GM21737 (cell line): ENCODE measurements around the gene ZNF304.
"Not testable (repeated sequence)": the region's sequence is repeated elsewhere in the genome, so short reads cannot be mapped to it uniquely, and the experiment has no call there.

ENCODE experiments used
- ATAC-seq: cut with Tn5 transposase; IDR thresholded peaks from one replicate; pipeline ENCODE4 v1.9.1; 2021; ENCODE audit warnings: mild to moderate bottlenecking, moderate library complexity; ENCODE audit not compliant: unreplicated experiment

ZNF304 gene

DNA sequence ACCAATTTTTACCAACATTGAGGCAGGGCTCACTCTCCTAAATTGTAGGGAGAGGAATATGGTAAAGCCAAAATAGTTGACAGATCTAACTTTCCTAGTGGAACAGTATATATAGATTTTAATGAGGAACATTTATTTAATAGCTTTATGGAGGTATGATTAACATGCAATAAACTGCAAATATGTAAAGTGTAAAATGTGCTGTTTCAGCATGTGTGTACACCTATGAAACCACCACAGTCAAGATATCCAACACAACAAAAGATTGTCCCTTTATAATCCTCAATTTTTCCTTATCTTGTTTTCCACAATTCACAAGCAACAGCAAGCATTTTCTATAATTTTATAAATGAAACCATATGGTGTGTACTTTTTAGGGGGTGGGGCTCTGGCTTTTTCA lies 8.2 kb downstream of the ZNF304 start:
- no peak for ATAC-seq

DNA sequence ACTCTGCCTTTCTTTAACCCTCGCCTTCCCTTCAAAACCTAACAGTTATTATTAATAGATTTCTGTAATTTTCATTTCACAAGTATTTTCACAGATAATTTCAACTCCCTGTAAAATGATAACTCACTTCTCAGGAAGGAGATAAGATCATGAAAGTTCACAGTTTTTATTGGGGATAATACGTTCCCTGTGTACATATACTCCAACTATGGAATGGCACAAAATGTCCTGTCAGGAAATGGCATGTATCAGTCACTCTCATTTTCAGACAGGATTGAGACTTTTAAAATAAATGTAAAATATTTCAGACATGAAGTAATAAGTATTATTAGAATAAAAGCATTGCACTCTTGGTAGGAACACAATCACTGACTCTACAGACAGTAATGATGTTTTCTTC lies 11.3 kb downstream of the ZNF304 start:
- ATAC-seq, result no peak

DNA sequence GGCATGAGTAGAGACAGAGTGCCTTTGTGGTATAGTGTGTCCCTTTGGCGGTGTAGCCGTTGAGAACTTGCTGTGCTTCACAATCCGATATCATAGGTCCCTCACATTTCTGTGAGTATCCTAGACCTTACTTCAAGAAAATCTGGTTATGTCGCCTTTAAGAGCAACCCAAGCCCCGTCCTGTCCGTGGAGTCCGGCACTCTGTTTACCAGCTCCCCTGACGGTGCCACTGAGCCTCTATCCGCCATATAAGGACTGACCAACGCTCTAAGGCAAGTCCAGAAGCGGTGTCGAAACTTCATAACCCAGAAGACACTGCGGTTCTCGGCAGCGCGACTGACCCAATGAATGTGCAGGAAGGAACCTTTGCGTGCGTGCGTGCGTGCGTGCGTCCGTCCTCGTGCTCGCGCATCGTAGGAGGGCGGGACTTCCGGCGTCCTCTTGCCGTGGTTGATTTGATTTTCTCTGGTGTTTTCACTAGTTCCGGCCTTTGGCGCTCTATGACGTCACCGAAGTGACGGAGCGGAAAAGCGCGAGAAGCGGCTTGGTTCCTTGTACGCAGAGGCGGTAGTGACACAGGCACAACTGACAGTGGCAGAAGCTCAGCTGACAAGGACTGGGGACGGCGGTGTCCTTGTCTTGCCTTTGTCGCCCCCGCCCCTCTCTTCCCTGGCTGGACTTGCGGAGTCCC lies 12.1 kb downstream of the ZNF304 start, which contains the start of the genes TRAPPC2B and ZNF547:
Gene TRAPPC2B, plus strand, starts transcription at position 555 of the 691 bp plus-strand sequence. CDS start 1,283 bp downstream, outside the sequence.
Gene ZNF547, plus strand, starts transcription at position 555 of the 691 bp plus-strand sequence. CDS start 5,005 bp downstream, outside the sequence.
- ATAC-seq, result peak; percentile 89

DNA sequence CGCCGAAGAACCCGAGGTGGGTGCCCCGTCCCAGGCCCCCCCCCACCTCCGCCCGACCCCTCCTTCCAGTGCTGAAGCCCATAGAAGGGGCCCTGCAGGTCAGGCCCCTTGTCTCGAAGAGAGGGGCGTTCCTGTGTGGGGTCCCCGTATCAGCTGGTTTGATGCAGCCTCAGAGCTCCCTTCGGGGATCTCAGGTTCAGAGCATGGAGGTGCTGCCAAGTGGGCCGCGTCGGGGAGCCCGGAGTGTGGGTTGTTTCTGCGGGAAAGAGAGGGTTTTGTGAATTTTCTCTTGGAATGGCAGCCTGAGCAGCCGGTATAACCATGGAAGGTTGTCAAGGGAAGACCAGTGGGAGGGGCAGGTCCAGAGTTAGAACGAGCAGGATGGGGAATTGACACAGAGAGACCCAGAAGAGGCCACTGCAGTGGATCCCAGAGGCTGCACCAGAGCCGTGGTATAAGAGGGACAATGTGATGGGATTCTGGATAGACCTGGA lies 12.7 kb downstream of the ZNF304 start:
- no peak for ATAC-seq

DNA sequence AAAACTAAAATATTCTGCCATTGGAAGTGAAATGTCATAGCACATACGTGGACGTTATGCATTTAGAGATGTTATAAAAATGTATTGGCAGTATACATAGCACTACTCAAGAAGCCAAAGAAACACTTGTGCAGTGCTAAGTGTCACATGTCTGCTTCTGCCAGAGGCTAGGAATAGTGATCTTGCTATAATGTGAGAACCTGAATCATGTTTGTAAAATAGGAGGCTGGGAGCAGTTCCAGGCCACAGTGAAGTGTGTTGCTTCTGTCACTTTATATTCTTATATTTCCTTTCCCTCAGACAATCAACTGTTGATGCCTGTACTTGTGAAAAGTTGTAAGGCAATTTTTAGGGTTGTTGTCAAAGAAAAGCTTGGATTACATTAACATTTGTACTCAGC lies 15.7 kb downstream of the ZNF304 start:
- no peak for ATAC-seq

DNA sequence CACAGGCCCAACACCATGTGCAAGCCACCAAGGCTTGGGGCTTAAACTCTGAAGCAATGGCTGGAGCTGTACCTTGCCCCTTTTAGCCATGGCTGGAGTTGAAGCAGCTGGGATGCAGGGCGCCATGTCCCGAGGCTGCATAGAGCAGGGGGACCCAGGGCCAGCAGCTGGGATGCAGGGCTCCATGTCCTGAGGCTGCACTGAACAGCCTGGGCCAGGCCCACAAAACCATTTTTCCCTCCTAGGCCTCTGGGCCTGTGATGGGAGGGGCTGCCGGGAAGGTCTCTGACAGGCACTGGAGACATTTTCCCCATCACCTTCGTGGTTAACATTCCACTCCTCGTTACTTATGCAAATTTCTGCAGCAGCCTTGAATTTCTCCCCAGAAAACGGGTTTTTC lies 23.1 kb downstream of the ZNF304 start:
- ATAC-seq, result no peak

DNA sequence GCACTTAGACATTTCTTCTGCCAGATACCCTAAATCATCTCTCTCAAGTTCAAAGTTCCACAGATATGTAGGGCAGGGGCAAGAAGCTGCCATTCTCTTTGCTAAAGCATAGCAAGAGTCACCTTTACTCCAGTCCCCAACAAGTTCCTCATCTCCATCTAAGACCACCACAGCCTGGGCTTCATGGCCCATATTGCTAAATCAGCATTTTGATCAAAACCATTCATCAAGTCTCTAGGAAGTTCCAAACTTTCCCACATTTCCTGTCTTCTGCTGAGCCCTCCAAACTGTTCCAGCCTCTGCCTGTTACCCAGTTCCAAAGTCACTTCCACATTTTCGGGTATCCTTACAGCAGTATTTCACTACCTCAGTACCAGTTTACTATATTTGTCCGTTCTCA lies 23.6 kb downstream of the ZNF304 start:
- not testable (repeated sequence) for ATAC-seq

DNA sequence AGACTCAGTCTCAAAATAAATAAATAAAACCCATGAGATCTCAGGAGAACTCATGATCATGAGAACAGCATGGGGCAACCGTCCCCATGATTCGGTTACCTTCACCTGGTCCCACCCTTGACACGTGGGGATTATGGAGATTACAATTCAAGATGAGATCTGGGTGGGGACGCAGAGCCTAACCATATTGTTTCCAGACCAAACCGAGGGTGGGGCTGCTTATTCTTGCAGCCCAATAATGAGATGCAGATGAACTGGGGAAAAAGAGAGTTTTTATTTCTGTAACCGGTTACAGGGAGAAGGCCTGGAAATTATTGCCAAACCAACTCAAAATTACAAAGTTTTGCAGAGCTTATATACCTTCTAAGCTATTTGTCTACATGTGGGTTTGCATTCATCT lies 25.1 kb downstream of the ZNF304 start:
- ATAC-seq, result no peak

DNA sequence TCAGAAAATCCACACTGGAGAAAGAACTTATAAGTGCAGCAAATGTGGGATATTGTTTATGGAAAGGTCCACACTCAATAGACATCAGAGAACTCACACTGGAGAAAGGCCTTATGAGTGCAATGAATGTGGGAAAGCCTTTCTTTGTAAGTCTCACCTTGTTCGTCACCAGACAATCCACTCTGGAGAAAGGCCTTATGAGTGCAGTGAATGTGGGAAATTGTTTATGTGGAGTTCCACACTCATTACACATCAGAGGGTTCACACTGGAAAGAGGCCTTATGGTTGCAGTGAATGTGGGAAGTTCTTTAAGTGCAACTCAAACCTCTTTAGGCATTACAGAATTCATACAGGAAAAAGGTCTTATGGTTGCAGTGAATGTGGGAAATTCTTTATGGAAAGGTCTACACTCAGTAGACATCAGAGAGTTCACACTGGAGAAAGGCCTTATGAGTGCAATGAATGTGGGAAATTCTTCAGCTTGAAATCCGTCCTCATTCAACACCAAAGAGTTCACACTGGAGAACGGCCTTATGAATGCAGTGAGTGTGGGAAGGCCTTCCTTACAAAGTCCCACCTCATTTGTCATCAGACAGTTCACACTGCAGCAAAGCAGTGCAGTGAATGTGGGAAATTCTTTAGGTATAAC lies 26.6 kb downstream of the ZNF304 start:
- no peak for ATAC-seq

DNA sequence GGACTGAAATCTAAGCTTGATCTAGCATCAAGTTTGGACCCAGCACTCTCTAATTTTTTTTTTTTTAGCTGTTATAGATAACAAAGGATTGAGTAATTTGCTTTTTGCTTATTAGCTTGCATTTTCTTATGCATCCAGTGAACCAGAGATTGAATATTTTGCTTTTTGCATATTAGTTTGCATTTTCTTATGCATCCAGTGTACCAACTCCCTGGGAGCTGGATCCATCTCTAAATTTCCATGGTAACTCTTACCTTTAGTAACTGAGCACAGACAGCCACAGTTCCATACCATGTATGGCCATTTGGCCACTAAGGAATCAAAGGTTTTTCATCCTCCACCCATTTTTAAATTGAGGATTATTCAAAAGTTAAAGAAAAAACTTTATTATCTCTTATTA lies 29.9 kb downstream of the ZNF304 start:
- ATAC-seq, result no peak

DNA sequence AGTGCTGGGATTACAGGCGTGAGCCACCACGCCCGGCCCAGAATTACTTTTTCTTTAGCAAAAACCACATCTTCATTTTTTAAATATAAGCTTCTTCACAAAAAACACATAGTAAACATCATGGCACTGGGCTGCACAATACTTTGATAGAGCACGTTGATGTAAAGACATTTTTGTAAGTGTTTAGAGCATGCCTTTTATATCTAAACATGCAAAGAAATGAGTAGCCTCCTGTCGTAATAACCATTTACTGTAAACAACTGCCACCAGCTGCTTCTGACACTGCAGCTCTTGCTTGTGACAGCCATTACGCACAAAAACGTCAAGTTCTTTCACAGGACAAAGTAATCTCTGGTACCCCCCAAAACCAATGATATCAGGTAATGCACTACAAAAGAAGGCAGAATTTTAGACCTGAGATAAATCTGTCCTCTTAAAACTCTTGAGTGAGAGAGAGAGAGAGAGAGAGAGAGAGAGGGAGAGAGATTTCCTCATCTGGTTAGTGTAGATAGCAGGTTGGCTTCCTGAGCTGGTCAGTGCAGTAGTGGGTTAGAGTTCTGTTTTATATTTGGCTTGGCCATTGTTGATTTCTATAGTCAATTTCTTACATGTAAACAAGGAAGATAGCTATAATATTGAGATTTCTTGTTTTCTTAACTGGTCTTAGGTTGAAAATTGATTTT lies 31.9 kb downstream of the ZNF304 start:
- ATAC-seq, result no peak

DNA sequence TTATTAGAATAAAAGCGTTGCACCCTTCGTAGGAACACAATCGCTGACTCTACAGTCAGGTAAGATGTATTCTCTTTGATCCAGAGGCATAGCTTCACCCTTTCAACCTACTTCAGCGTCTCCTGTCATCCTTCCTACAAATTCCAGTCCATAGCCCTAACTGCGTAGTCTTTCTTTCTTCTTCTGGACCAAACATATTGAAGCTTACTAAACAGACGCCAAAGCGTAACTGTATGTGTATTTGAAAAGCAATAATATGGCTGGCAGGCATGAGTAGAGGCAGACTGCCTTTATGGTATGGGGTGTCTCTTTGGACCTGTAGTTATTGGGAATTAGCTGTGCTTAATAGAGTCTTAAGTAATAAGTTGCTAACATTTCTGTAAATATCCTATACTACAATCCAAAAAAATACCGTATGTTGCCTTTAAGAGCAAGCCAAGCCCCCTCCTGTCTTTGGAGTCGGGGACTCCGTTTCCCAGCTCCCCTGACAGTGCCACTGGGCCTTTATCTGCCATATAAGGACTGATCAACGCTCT lies 38.2 kb downstream of the ZNF304 start:
- ATAC-seq, result no peak

DNA sequence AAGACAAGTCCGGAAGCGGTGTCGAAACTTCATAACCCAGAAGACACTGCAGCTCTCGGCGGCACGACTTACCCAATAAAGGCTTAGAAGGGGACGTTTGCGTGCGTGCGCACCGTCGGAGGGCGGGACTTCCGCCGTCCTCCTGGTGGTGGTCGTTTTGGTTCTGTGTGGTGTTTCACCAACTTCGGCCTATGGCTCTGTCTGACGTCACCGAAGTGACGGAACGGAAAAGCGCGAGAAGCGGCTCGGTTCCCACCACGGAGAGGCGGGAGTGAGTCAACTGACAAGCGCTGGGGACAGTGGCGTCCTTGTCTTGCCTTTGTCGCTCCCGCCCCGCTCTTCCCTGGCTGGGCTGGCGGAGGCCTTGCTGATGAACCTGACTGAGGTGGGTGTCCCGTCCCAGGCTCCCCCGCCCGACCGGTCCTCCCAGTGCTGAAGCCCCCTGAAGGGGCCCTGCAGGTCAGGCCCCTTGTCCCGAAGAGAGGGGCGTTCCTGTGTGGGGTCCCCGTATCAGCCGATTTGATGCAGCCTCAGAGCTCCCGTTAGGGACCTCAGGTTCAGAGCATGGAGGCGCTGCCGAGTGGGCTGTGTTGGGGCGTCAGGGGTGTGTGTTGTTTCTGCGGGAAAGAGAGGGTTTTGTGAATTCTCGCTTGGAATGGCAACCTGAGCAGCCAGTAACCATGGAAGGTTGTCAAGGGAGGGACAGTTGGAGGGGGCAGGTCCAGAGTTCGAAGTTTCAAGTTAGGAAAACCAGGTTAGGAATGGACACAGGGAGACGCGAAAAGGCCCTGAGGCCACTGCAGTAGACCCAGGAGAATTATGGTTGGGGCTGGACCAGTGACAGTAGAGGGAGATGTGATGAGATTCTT lies 38.9 kb downstream of the ZNF304 start, which contains the start of gene ZNF548:
Gene ZNF548, plus strand, starts transcription at position 125 of the 869 bp plus-strand sequence. Its CDS starts 246 bp downstream, at position 371.
- peak; percentile 94 for ATAC-seq

DNA sequence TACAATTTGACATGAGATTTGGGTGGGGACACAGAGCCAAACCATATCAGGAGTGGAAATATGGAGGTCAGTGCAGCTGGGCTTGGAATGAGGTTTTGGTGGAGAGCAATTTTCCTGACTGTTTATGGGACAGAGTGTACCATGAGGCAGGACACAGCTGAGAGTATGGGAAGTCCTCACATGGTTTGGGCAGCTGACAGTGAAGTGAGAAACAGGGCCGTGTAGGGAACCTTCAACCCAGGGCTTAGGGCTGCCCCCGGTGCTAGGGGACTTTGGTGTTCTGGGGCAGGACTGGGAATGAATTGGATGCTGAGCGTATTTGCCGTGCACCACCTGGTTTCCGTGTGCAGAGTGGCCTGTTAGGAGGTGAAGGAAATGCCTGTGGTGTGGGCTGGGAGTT lies 44.6 kb downstream of the ZNF304 start:
- ATAC-seq, result no peak

DNA sequence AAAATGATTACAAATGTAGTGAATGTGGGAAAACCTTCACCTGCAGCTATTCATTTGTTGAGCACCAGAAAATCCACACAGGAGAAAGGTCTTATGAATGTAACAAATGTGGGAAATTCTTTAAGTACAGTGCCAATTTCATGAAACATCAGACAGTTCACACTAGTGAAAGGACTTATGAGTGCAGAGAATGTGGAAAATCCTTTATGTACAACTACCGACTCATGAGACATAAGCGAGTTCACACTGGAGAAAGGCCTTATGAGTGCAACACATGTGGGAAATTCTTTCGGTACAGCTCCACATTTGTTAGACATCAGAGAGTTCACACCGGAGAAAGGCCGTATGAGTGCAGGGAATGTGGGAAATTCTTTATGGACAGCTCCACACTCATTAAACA lies 47.8 kb downstream of the ZNF304 start:
- ATAC-seq, result no peak

DNA sequence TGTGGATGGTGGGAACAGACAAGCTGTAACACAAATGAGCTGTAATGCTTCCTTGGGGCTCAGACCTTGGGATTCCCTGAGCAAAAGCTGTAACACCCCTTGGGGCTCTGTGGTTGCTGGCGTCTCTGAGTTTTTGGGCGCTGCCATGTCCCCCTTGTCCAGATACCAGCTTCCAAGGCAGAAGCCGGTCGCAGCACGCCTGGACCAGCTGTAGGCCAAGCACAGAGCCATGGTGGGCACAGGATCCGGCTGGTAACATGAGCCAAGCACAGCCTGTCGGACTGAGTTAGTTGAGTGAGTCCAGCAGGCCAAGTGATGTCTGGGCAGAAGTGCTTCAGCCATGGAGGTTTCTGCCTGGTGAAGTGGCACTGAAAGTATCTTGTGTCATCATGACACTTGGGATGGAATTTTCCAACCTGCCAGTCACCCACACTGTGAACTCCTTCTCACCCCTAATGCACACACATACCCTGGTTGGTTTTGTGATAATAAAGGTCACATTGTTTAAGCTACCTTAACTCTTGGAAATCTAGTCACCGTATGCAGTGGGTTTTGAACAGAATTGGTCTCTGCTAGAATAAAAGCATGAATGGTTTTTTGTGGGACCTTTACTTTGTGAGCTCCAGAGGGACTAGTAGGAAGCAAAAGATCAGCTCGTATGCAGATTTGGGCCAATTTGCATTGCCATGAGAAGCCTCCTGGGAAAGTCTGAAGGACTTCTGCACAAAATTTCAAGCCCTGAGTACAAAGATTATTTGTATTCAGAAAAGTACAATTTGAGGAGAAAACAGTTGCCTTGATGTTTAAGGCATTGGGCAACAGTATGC lies 52.9 kb downstream of the ZNF304 start:
- ATAC-seq, result no peak

DNA sequence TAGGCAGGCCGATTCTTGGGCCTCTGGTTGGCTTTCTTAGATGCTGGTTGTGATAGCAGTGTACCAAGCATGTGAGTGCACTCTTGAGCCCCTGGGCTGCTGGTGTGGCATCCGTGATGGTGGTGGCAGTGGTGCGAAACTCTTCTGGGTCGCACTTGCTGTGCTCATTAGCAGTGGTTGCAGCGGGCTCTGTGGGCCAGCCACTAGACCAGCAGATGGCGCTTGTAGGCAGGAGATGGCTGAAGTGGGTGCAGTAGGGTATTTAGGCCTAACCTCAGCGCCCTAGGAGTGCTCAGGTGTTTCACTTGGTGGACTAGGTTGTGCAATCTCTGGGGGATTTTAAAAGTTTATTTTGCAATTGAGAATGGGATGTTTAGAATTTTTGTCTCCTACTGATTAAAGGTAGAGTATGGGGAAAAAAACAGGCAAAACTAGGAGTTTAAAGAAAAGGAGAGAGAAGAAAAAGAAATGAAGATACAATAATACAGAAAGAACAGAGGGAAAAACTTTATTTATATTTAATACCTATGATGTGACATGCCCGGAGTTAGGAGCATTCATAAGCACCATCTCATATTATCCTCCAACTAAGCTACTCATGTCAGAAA lies 55.5 kb downstream of the ZNF304 start:
- no peak for ATAC-seq
